Keratinocyte (primary cell): Measurements from ENCODE around the gene GRIN3B. TPM values are rescaled to one million over a fixed set of nuclear protein-coding genes. Genes with fewer than 3 reads are reported as not detected.

Experiments
- DNase-seq: peaks from one replicate; pipeline ENCODE4 v3.0.0-alpha.2; 2011; ENCODE audit warnings: low read depth, missing footprints, low spot score
- FAIRE-seq: peaks from 2 replicates; lab custom pipeline; 2011; peaks lifted over from hg19 to GRCh38; lab: Jason Lieb, UNC
- H2AFZ ChIP-seq: 2 replicates; pipeline ENCODE4 v1.6.0; 2012; ENCODE audit warnings: low read length, control low read depth, inconsistent platforms; ENCODE audit not compliant: control insufficient read depth
- H3K27ac ChIP-seq: 2 replicates; pipeline ENCODE4 v1.5.1; 2011; ENCODE audit warnings: low read length; ENCODE audit not compliant: control insufficient read depth, insufficient read depth
- H3K27me3 ChIP-seq: 3 replicates; pipeline ENCODE4 v1.6.0; 2011; ENCODE audit warnings: low read length; ENCODE audit not compliant: control insufficient read depth, insufficient read depth; ENCODE audit errors: extremely low read depth
- H3K36me3 ChIP-seq, 2 experiments: 2 replicates in 1 of 2; 3 replicates in 1 of 2; pipeline ENCODE4 v1.5.1; 2011; ENCODE audit warnings: low read length in 2 of 2, mild to moderate bottlenecking in 1 of 2; ENCODE audit not compliant: control insufficient read depth in 2 of 2, insufficient read depth in 2 of 2; ENCODE audit errors: extremely low read depth in 1 of 2
- H3K4me1 ChIP-seq: 3 replicates; pipeline ENCODE4 v1.5.1; 2011; ENCODE audit warnings: low read length; ENCODE audit not compliant: control insufficient read depth, insufficient read depth; ENCODE audit errors: extremely low read depth
- H3K4me2 ChIP-seq: 3 replicates; pipeline ENCODE4 v1.6.0; 2011; ENCODE audit warnings: low read depth, low read length; ENCODE audit not compliant: control insufficient read depth, insufficient read depth; ENCODE audit errors: extremely low read depth
- H3K4me3 ChIP-seq, 3 experiments: fragments of 200-600 bp in 1 of 3; sonication (generic) in 1 of 3; 2 replicates in 2 of 3; 3 replicates in 1 of 3; pipeline ENCODE4 v1.5.1; 2011 to 2016; ENCODE audit warnings: low read length in 3 of 3, mild to moderate bottlenecking in 3 of 3, control low read depth in 2 of 3, inconsistent platforms in 1 of 3, low read depth in 1 of 3, mixed read lengths in 1 of 3, mixed run types in 1 of 3, moderate library complexity in 1 of 3; ENCODE audit not compliant: control insufficient read depth in 2 of 3, insufficient read depth in 2 of 3; ENCODE audit errors: extremely low read depth in 1 of 3
- H3K79me2 ChIP-seq: 2 replicates; pipeline ENCODE4 v1.6.0; 2012; ENCODE audit warnings: low read length; ENCODE audit not compliant: control insufficient read depth, insufficient read depth
- H3K9ac ChIP-seq: 3 replicates; pipeline ENCODE4 v1.6.0; 2011; ENCODE audit warnings: low read length; ENCODE audit not compliant: control insufficient read depth, insufficient read depth; ENCODE audit errors: extremely low read depth
- H3K9me1 ChIP-seq: 3 replicates; pipeline ENCODE4 v1.6.0; 2011; ENCODE audit warnings: low read length; ENCODE audit not compliant: control insufficient read depth, insufficient read depth; ENCODE audit errors: extremely low read depth
- H3K9me3 ChIP-seq: 2 replicates; pipeline ENCODE4 v1.5.1; 2012; ENCODE audit warnings: low read depth, low read length; ENCODE audit not compliant: control insufficient read depth
- H4K20me1 ChIP-seq: 3 replicates; pipeline ENCODE4 v1.6.0; 2011; ENCODE audit warnings: low read length; ENCODE audit not compliant: control insufficient read depth, insufficient read depth; ENCODE audit errors: extremely low read depth
- CTCF ChIP-seq, 3 experiments: IDR thresholded peaks in 1 of 3; conservative IDR thresholded peaks in 1 of 3; optimal IDR thresholded peaks in 1 of 3; 2 replicates in 2 of 3; 3 replicates in 1 of 3; pipeline versions ENCODE3 to v1.5.1; 2011; ENCODE audit warnings: low read length in 3 of 3, mild to moderate bottlenecking in 3 of 3, moderate library complexity in 2 of 3, control low read depth in 1 of 3, inconsistent platforms in 1 of 3; ENCODE audit not compliant: insufficient read depth in 2 of 3; ENCODE audit errors: extremely low read depth in 1 of 3
- EZH2 ChIP-seq: IDR thresholded peaks from one replicate; pipeline ENCODE4 v1.6.1; 2012; ENCODE audit warnings: inconsistent platforms, mild to moderate bottlenecking, low read length, moderate library complexity
- dilution Hi-C: fragments of 300-500 bp; cut with MboI; formaldehyde crosslinking; loops from one replicate; pipeline ENCODE4 v1.7.0; 2020; ENCODE audit warnings: low sequenced_read_pairs; ENCODE audit not compliant: extremely low pct_ligation_motif_present
- polyA plus RNA-seq, 5 experiments: library from polyadenylated mRNA; depleted of rRNA in 3 of 5; stranded (reverse) in 3 of 5; stranded (forward) in 1 of 5; unstranded in 1 of 5; fragments of >200 nt; gene quantifications; 1 replicate in 1 of 5; 2 replicates in 3 of 5; 3 replicates in 1 of 5; pipeline versions ENCODE4 v1.2.1 to v1.2.3, GENCODE V29; 2011 to 2012; ENCODE audit warnings: missing spikeins in 2 of 5, low read depth in 1 of 5, low replicate concordance in 1 of 5

Gene GRIN3B
- polyA plus RNA-seq, 1 donor (not counting 4 experiments of a cell fraction or from before 2014, with no cell fraction given): 0.20 TPM

- H3K79me2 ChIP-seq: peaks cover 43% of the 10 kb centered on the region
- no peak for TF ChIP-seq CTCF (optimal IDR thresholded peaks at IDR 0.05 in 1 of 3, IDR thresholded peaks at IDR 0.05 in 1 of 3, conservative IDR thresholded peaks at IDR 0.05 in 1 of 3; ENCODE audit: extremely low read depth in 1 of 3, insufficient read depth in 2 of 3, low read length in 3 of 3)
- no peak for TF ChIP-seq EZH2
- DNase-seq: no peak
Observed at GRCh38 chr19:1026783-1027649, 26.8 kb downstream of the GRIN3B start.

GRCh38 chr19:1027650-1028061 lies 27.4 kb downstream of the GRIN3B start:
- Histone ChIP-seq H3K9ac (peak overlapping the region; percentile 89), H2AFZ (no peak overlapping the region), H3K27me3 (no peaks in the 10 kb centered on the region), H3K9me1 (no peaks in the 10 kb centered on the region), H3K4me3 (peak overlapping the region; percentile 94 to 99 (median 97)), H3K79me2 (peaks cover 49% of the 10 kb centered on the region), H3K9me3 (no peaks in the 10 kb centered on the region), H3K4me2 (peak overlapping the region; percentile 89), H3K4me1 (peaks cover 11% of the 10 kb centered on the region), H3K27ac (peak overlapping the region; percentile 80), H3K36me3 (peaks cover 9 to 19% of the 10 kb centered on the region in 2 experiments), H4K20me1 (peaks cover 14% of the 10 kb centered on the region)
- TF ChIP-seq CTCF (optimal IDR thresholded peaks at IDR 0.05 in 1 of 3, IDR thresholded peaks at IDR 0.05 in 1 of 3, conservative IDR thresholded peaks at IDR 0.05 in 1 of 3; ENCODE audit: extremely low read depth in 1 of 3, insufficient read depth in 2 of 3, low read length in 3 of 3): no peak
- TF ChIP-seq EZH2: no peak
- dilution Hi-C loops: no loop called here
- FAIRE-seq (no peak), DNase-seq (no peak)

More at GRCh38 chr19:1026783-1027649, 26.8 kb downstream of the GRIN3B start:
- dilution Hi-C loops: no loop called here
- peaks cover 11% of the 10 kb centered on the region for H3K4me1 ChIP-seq
- peaks cover 5 to 13% of the 10 kb centered on the region in 2 experiments for H3K36me3 ChIP-seq
- peak overlapping the region; percentile 80 for H3K27ac ChIP-seq
- no peaks in the 10 kb centered on the region for H3K27me3 ChIP-seq
- peak overlapping the region; percentile 89 for H3K9ac ChIP-seq
- H2AFZ ChIP-seq: no peak overlapping the region
- peak overlapping the region; percentile 94 to 99 (median 97) for H3K4me3 ChIP-seq
- H4K20me1 ChIP-seq: peaks cover 8% of the 10 kb centered on the region
- no peaks in the 10 kb centered on the region for H3K9me3 ChIP-seq
- no peak for FAIRE-seq
- H3K9me1 ChIP-seq: no peaks in the 10 kb centered on the region
- peak overlapping the region; percentile 89 for H3K4me2 ChIP-seq
